HT1080 (cell line): ENCODE data around the gene TM4SF1. TPM values are rescaled to one million over a fixed set of nuclear protein-coding genes. Genes with fewer than 3 reads are reported as not detected.
A peak's percentile ranks its signal among the peaks of the same experiment; 100 is the strongest.

Experiments used
- DNase-seq: peaks from one replicate; pipeline ENCODE4 v3.0.0-alpha.2; 2015; ENCODE audit warnings: low read depth
- total RNA-seq: library from RNA; depleted of rRNA; stranded (reverse); fragments of >200 nt; shearing (Covaris generic); gene quantifications from 2 replicates; pipeline ENCODE4 v1.2.3, GENCODE V29; 2014

Gene TM4SF1
- total RNA-seq, 1 experiment from 2014 or later, result 543 TPM

DNA sequence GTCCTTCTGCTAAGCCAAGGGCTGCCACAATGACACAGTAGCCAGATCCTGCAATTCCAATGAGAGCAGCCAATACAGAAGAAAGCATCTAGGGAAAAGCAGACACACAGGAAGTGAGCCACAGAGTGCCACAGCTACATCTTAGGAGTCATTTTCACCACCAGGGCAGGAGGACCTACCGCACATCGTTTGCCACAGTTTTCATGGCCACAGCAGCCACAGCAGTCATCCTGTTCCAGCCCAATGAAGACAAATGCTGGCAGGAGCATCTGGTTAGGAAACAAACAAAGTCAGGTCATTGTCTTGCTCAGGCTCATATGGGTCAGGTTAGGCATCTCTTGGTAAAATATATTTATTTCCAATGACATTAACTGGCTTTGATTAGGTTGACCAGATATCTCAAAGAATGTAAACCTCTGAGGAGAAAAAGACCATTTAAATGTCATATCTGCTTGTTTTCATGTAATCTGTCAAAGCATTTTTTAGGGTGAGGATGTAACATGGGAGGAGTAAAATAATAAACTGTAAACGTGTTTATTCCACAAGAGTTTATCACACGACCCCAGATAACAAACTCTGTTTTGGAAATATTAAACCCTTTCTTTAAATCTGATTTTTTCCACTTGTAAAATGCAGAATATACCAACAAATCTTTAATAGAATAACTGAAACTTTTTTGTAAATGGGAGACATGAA, 1.8 kb downstream of the TM4SF1 start:
- peak; percentile 80 for DNase-seq

DNA sequence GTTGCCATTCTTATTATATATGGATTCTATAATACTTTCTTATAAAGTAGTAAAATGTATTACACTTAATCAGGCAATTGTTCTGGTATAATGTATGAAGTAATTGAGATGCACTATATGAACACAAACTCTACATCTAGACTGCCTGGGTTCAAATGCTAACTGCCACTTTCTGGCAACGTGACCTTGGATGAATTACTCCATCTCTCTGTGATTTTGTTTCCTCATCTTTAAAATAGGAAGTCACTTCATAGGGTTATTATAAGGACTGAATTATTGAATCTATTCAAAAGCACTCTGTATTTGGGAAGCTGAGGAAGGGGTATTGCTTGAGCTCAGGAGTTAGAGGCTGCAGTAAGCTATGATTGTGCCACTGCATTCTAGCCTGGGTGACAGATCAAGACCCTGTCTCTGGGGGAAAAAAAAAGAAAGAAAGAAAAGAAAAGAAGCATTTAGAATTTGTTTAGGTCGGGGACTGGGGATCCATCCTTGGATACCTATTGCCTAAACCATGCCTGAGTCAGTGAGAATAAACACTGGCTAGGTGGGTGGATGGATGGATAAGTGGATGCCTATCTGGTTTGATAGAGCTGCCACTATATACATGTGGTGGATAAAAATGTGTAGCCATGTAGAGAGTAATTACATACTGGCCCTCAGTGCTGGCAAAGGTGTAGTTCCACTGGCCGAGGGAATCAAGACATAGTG, 2.5 kb downstream of the TM4SF1 start:
- DNase-seq, result no peak

DNA sequence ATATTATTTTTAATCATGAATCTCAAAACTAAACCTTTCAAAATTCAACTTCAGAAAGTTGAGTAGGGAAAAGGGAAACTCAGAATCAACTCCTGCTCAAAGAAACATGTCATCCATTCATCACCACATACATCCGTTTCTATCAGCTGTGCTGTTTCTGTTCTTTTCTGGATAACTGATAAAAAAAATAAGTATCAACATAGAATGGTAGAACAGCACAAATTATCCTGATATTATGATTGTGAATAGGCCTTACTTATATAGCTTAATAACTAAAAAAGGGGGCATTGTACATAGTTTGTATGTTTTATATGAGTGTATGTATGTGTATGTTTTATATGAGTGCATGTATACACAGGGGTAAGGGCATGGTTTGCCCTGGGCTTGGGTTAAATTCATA, 3.1 kb downstream of the TM4SF1 start:
- DNase-seq, result no peak

DNA sequence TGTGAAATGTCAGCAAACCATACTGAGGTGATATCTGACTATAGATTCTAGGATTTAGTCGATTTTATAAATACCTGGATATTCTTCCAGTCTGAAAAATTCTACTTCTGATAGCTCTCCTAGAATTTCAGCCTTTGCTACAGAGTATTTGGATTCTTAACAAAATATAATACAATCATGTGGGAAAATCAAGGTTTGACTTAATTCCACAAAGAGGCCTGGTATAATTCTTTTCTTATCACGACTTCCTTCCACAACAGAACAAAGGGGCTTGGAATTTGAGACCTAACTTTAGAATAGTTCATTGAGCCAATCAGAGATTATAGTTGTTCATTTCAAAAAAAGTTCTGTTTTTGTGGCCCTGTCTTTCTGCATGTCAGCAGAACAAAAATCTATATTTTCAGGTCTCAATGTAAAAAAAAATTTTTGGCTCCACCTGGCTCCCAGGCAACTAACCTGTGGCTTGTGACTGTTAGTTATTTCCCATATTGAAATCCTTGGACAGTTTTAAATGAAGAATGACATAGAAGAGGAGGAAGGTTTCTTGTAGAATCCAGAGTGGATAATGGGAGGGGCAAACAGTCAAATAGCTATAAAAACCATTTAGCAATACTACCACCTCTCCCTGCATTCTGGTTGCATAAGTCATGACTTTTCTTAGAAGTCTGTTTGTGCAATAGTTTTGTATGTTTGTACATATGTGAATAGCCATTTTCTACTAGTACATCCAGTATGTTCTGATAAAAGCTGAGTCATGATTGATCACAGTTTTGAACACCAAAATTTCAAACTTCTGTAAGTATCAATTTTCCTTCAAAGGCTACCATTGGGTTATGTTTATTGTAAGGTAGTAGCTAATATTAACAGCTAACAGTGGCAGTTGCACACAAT, 4.0 kb downstream of the TM4SF1 start:
- no peak for DNase-seq

DNA sequence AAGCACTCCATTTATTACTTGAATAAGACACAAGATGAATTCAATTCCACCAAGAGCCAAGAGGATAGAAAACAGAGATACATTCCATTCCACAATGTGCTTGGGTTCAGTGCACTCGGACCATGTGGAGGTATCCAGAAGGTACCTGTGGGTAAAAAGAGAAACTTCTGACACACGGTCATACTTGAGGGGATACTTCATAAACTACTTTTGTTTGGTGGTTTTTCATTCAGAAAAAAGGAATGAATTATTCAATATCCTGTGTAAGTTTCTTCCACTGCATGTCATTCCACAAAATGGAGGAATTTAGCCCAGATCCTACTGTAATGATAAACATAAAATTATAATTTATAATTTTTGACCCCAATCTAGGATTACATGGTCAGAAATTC, 5.7 kb downstream of the TM4SF1 start:
- DNase-seq, result no peak

DNA sequence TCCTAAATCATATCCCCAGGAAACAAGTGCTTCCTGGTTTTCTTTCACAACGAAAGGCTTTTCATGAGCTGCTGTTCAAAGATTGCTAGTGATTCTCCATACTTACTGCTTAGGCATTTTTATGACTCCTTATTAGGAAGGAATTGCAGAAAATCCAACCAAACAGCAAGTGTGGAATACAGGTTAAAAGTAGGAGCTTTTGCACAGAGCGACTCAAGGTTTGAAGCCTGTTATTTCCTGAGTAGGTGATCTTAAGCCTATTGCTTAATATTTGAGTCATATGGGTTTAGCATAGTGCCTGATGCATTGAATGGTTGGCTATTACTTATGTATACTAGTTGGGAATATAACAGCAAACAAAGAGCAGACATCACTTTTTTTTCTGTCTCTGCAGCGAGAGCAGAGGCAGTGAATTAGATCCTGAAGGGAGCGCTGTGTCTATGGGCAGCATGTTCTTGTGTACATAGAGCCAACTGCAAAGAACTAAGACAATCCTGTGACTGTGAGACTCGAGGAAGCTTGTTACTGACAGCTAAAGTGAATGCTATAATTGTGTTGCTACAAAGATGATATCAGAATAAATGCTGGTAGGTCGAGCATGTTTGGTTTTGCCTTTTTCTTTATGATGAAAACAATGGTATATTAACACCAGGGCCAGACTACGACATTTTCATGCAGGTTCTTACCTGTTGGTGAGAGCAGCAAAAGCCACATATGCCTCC, 6.3 kb downstream of the TM4SF1 start:
- DNase-seq, result peak; percentile 73

DNA sequence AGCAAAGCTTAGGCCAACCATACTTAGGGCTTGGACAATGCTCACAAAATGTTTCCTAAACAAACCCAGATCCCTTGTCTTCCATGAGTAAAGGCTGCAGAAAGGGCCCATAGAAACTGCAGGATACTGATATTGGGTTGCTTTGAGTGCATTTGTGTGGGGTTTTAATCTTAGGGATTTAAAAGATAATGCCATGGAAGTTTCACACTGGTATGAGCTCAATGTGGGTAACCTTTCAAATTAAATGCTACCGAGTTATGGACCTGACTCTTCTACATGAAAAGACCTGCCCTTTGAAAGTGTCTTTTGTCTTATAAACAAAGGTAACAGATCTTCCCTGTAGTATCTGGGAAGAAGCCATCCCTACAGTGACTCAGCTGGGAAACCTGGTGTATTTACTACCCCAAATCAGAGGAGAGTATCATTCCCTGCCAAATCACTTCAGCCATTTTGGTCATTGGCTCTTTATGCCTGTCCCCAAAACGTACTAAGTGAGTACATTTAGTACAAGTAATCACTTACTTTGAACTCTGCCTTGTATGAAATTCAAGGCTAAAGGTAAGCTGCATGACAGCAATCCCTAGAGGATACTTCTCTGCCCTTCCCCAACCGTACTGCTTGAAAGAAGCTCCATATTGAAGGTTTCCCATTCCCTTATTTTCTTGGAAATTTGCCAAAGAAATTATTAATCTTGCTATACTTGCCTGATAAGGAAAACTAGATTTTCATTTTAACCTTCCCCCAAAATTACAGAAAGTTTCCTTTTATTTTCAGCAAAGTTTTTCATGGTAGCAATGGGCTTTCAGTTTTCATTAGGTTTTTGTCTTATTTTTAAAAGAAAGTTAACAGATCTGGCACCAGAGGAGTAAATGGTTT, 7.2 kb downstream of the TM4SF1 start:
- DNase-seq, result no peak

DNA sequence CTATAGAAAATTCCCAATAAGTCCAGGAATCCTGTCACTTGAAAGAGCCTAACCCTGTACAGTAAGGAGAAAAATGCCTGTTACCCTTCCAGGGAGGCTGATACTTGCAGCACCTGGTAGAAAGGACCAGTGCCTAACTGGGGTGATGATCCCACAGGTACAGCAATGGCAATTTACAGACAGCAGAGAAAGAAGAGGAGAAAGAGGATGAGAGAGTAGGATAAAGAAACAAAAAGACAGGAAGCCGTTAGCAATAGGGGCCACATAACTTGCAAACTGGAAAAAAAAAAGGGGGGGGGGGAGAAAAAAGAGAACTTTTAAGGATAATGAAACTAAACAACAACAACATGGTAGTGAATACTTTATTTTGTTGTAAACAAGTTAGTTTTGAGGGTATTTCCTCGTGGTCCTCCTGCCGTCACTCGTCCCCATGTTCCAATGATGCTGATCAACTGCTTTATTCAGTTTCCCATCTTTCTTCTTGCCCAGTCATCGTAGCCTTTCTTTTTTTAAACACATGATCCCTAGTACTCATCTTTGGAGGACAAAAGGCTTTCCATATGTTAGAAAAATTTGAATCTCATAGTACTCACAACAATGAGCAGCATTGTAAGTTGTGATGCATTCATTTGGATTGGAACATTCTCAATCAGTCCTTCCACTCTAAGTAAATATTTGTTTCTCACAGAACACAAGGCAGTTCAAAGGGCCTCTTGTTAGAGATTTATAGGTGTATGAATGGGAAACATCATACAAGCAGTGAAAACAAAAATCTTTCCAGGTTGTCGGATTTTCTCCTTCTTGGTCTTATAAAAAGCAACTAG, 8.6 kb downstream of the TM4SF1 start:
- peak; percentile 52 for DNase-seq

DNA sequence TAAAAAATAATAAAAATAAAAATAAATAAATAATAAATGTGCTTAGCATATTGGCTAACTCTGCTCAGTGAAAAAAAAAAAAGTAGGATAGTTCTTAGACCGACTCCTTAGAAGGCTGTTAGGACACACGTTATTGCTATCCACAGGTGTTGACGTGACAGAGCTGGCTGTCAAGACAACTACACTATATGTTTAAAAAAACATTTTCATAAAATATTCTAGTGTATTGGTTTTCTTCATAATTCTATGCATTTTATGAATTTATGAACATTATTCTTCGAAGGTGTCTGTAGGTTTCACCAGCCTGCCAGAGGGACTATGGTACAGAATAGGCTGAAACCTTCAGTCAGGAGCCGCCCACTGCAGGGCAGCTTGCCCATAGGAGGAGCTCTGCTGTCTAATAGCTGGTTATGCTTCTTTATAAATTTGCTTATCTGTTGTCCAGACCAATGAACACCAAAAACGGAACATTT, 9.2 kb downstream of the TM4SF1 start:
- DNase-seq, result peak; percentile 57

DNA sequence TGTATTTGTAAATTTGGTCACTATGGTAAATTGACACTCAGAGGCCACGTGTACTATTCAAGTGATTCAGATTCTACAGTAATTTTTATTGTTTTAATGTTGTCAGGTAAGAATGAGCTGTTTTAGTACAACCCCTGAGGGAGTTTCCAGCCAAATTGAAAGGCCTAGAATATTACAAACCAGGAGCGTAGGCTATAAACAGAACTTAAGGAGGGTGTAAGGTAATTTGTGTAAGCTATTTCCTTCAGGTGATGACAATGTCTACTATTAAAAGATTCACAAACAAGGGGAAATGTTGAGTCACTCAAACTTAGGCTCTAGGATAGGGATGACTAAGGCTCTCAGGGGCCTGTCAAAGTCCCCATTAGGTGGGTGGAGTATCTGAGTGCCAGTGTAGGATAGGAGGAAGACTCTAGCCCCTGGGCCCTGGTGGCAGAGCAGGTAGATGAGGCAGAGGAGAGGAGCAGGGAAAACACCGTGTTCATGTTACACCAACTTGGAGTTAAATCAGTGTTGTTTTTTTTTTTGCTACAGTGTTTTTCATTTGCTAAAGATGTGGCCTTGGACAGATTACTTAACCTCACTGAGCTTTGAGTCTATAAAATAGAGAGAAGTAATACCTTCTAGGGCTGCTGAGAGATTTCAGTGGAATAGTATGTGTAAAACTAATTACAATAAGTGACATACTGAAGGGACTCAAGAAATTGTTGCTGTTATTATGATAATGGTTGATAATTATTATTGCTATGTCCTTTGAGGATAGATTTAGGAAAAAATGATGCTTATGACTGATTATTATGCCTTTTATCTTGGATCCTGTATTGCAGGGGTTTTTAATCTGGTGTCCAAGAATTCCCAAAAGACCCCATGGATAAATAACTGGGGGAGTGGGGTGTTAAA, 10.3 kb downstream of the TM4SF1 start:
- peak; percentile 96 for DNase-seq

DNA sequence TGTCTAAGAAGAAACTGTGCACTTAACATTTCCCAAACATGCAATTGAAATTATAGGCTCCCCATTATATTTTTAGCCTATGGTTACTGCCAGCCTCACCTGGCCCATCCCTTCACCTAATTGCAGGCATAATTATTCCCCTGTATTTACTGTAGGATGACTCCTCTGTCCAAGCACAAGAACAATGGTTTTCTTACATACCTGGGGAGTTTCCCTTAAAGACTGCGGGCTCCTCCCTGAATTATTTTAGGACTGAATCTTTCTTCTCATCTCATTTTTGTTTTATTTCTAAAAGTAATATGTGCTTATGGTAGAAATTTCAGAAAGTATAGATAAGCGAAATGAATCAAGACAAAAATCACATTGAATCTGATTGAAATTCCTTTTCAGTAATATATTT, 11.4 kb downstream of the TM4SF1 start:
- no peak for DNase-seq

DNA sequence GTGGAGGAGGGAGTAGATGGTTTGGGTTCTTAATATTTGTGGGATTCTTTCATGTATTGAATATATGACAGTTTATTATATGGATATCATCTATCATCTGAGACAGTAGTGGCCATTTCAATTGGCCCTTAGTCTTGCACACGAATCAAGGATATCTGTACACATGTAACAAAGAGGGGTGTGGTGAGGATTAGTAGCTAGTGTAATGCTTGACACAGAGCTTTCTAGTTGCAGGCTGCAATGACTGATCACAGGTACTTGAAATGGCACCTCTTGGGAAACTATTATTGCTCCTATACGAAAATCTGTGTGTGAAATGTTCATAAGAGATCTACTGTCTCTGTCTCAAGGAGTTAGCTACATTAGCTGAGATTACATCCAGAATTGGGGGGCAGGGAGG, 12.8 kb downstream of the TM4SF1 start:
- DNase-seq, result no peak

DNA sequence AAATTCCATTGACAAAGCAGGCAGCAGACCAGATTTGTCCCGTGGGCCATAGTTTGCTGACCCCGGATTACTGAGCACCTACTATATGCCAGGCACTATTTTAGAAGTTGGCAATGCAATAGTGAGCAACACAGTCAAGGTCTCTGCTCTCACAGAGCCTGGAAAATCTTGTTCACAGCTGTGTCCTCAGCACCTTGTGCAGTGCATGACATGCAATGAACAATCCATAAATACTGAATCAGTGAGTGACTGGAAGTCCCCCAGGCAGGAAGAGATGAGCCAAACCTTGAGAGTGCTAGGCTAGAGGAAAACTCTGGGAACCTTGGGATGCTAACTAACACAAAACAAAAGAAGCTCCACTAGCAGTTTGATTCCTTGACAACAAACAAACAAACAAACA, 14.4 kb downstream of the TM4SF1 start:
- peak; percentile 41 for DNase-seq

DNA sequence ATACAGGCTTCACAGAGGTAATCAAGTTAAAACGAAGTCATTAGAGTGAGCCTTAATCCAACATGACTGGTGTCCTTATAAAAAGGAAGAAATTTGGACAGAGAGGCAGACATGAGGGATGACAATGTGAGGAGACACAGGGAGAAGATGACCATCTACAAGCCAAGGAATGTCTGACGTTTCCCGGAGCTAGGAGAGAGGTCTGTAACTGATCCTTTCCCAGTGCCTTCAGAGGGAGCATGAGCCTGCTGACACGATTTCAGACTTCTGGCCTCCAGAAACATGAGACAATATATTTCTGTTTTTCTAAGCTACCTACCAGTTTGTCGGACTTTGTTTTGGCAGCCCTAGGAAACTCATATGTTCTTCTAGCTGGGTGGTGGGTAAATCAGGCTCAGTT, 15.1 kb downstream of the TM4SF1 start:
- no peak for DNase-seq

DNA sequence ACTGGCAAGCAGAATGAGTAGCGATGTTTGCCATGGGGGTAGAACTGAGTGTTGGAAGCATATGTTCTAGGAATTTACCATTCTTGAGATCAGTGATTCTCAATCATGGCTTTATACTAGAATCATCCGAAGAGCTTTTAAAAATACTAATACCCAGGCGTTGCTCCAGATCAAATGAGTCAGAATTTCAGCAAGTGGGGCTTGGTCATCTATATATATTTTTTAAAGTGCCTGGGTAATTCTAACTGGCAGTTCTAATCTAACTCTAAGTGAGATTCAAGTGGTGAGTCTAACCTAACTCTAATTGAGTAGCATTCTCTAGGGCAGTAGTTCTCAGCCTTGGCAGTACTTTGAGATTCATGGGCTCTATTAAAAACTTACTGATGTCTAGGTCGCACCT, 20.8 kb downstream of the TM4SF1 start:
- no peak for DNase-seq

DNA sequence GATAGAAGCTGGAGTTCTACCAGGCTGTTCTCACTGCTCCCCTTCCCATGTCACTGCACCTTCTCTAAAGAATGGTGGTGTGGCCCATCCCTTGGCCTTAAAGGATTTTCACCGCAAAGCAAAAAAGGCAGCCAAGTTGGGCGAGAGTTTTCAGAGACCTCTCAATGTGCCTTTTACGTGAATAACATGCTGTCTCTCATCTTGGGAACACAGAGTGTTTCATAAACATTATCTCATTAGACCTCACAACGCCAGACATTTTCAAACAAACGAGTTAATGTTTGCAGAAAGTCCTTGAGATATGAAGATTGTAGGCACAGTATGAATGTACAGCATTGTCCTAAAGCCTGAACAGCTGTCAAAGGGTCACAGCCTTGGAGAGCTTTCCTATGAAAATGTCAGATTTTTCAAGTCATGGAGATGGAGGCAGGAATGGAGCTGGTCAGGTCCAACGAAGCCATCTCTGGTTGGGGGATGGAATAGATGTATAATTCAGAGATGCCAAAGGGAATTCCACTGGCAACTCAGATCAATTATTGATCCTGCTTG, 21.3 kb downstream of the TM4SF1 start:
- DNase-seq, result no peak

DNA sequence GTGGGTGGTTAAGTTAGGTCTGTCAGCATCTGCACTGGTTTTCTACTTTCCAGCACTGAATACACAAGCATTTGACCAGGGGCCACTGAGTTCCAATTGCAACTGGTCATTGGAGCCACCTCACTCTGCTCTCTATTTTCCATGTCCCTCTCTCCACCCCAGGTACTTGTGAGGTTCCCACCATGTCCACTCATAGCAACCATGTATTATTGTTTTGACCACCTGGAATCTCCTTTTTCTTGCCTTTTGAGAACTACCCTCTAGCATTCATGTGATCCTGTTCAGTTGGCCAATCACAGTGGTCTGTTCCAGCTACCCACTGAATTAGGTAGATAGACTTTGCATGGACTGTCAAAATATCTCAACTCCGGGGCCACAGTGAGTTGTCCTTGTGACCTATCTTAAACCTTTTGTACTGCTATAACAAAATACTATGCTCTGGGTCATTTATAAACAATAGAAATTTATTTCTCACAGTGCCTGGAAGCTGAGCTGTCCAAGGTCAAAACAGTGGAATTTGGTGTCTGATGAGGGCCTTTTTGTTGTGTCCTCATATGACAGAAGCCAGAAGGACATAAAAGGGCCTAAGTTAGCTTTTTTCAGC, 23.8 kb downstream of the TM4SF1 start:
- no peak for DNase-seq

DNA sequence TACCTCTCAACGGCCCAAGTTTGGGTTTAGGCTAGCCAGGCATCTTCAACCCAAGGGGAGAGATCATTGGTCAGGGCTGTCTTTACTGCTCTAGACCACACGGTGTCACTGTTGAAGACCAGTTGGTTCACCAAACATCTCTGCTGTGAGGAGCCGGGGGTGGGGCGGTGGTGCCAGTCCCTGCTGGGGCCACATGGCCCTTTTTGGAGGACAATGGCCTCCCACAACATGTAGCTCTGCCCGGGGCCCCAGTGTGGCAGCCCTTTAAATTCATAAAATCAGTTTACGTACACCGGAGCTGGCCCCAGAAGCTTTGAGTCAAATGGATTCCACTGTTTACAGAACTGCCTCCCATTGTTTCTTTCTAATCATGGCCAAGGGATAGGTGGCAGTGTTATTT, 24.9 kb downstream of the TM4SF1 start:
- DNase-seq, result peak; percentile 73
